GM18498 (cell line): ENCODE measurements around the gene HMX2.

Source experiments
- ATAC-seq: cut with Tn5 transposase; IDR thresholded peaks from one replicate; pipeline ENCODE4 v1.9.1; 2021; ENCODE audit warnings: mild to moderate bottlenecking, moderate library complexity; ENCODE audit not compliant: unreplicated experiment

The HMX2 gene

GRCh38 chr10:123180101-123181090 lies 32.5 kb downstream of the HMX2 start:
- no peak for ATAC-seq

- no peak for ATAC-seq
Measured at GRCh38 chr10:123183724-123184123, 35.8 kb downstream of the HMX2 start.

GRCh38 chr10:123187781-123188180 lies 39.8 kb downstream of the HMX2 start:
- ATAC-seq, result no peak

GRCh38 chr10:123191886-123192285 lies 44.0 kb downstream of the HMX2 start:
- ATAC-seq, result no peak

- ATAC-seq, result no peak
Measured at GRCh38 chr10:123194056-123194455, 46.1 kb downstream of the HMX2 start.
